ENCODE measurements around the gene CAT. TPM values are rescaled to one million over a fixed set of nuclear protein-coding genes. Genes with fewer than 3 reads are reported as not detected.

Gene CAT
- polyA plus RNA-seq, 1 of the 3 experiments (the other 2 are of a cell fraction) = 26.6 TPM

- Histone ChIP-seq H3K36me3 (replicated peaks in 1 of 2; ENCODE audit: control insufficient read depth in 1 of 2, insufficient read depth in 2 of 2, low read length in 1 of 2) (no peaks in the 10 kb centered on the region), H3K4me2 (no peak overlapping the region), H2AFZ (ENCODE audit: low read depth) (no peak overlapping the region), H3K9me3 (peaks cover 13% of the 10 kb centered on the region; the same call in 1 of the 2 replicates), H3K4me3 (ENCODE audit: low read depth in 2 of 2, low read length in 1 of 2) (no peak overlapping the region), H4K20me1 (ENCODE audit: insufficient read depth) (no peaks in the 10 kb centered on the region), H3K79me2 (ENCODE audit: insufficient read depth) (no peaks in the 10 kb centered on the region), H3K9ac (no peak overlapping the region), H3K27ac (ENCODE audit: low read depth in 2 of 2, low read length in 1 of 2) (no peak overlapping the region), H3F3A (replicated peaks; ENCODE audit: insufficient read depth) (no peaks in the 10 kb centered on the region), H3K4me1 (ENCODE audit: control insufficient read depth in 1 of 2, insufficient read depth in 2 of 2, low read depth in 1 of 2, low read length in 1 of 2) (no peaks in the 10 kb centered on the region), H3K27me3 (ENCODE audit: insufficient read depth) (no peaks in the 10 kb centered on the region), H3K9me2 (no peaks in the 10 kb centered on the region)
- TF ChIP-seq FOXJ3 (CRISPR knock-in tag; IDR thresholded peaks at IDR 0.05) = no peak
- no peak for TF ChIP-seq EZH2phosphoT487 (IDR thresholded peaks at IDR 0.05; ENCODE audit: borderline replicate concordance, low read depth)
- no peak for TF ChIP-seq PBX3 (IDR thresholded peaks at IDR 0.05)
- no peak for TF ChIP-seq MXI1 (IDR thresholded peaks at IDR 0.05; ENCODE audit: low read depth, low read length)
- peak; percentile 44 for TF ChIP-seq CTCF (IDR thresholded peaks at IDR 0.05)
- no peak for TF ChIP-seq GATA2 (CRISPR knock-in tag; IDR thresholded peaks at IDR 0.05)
- no peak for DNase-seq
- WGBS (ENCODE audit: low lambda C conversion rate) = 31% methylated on average over 1 of the region's 1 CpG
- POLR2A ChIA-PET = no interaction called here
- CTCF ChIA-PET = interaction anchor here (0.9 to 2.8 kb wide), 5 partner anchors 10 to 51 kb away, joined by 3 to 7 read pairs (median 4); no protein-coding TSS in a partner anchor
Measured at GRCh38 chr11:34417202-34417601, 21.5 kb upstream of the CAT start.

GRCh38 chr11:34419158-34419557 is 19.6 kb upstream of the CAT start:
- Histone ChIP-seq H3F3A (replicated peaks; ENCODE audit: insufficient read depth) (no peaks in the 10 kb centered on the region), H3K4me2 (no peak overlapping the region), H3K9me3 (no peaks in the 10 kb centered on the region), H3K4me3 (ENCODE audit: low read depth in 2 of 2, low read length in 1 of 2) (no peak overlapping the region), H3K9ac (no peak overlapping the region), H3K27ac (ENCODE audit: low read depth in 2 of 2, low read length in 1 of 2) (no peak overlapping the region), H3K79me2 (ENCODE audit: insufficient read depth) (no peaks in the 10 kb centered on the region), H3K9me2 (no peaks in the 10 kb centered on the region), H3K36me3 (replicated peaks in 1 of 2; ENCODE audit: control insufficient read depth in 1 of 2, insufficient read depth in 2 of 2, low read length in 1 of 2) (no peaks in the 10 kb centered on the region), H3K4me1 (ENCODE audit: control insufficient read depth in 1 of 2, insufficient read depth in 2 of 2, low read depth in 1 of 2, low read length in 1 of 2) (peaks cover 0 to 2% of the 10 kb centered on the region in 2 experiments; a peak in 1 of 4 replicates), H3K27me3 (ENCODE audit: insufficient read depth) (no peaks in the 10 kb centered on the region), H4K20me1 (ENCODE audit: insufficient read depth) (no peaks in the 10 kb centered on the region), H2AFZ (ENCODE audit: low read depth) (no peak overlapping the region)
- ChIA-PET POLR2A (no interaction called here), CTCF (interaction anchor here (0.5 kb wide), 1 partner anchor 74 kb away, joined by 3 read pairs; no protein-coding TSS in a partner anchor)
- TF ChIP-seq PBX3 (IDR thresholded peaks at IDR 0.05) (no peak), RCOR1 (IDR thresholded peaks at IDR 0.05; ENCODE audit: low read length) (no peak), EP300 (IDR thresholded peaks at IDR 0.05; ENCODE audit: borderline replicate concordance in 1 of 2, low read depth in 1 of 2, low read length in 1 of 2) (no peak), FOXM1 (IDR thresholded peaks at IDR 0.05; ENCODE audit: low read depth) (no peak), USF1 (IDR thresholded peaks at IDR 0.05; ENCODE audit: borderline replicate concordance, low read depth) (no peak), GABPA (IDR thresholded peaks at IDR 0.05; ENCODE audit: low read depth) (no peak), TEAD4 (IDR thresholded peaks at IDR 0.05; ENCODE audit: borderline replicate concordance, insufficient read depth) (no peak), SMC3 (IDR thresholded peaks at IDR 0.05; ENCODE audit: low read depth, low read length) (no peak), TAF1 (IDR thresholded peaks at IDR 0.05; ENCODE audit: borderline replicate concordance, low read depth, low read length) (no peak), RFX5 (IDR thresholded peaks at IDR 0.05; ENCODE audit: low read length) (no peak), IRF3 (IDR thresholded peaks at IDR 0.05; ENCODE audit: low read depth, low read length) (no peak), EZH2phosphoT487 (IDR thresholded peaks at IDR 0.05; ENCODE audit: borderline replicate concordance, low read depth) (no peak)
- WGBS (ENCODE audit: low lambda C conversion rate) = 90% methylated on average over 2 of the region's 2 CpGs
- DNase-seq = no peak
